ENCODE measurements around the gene FKBP15. TPM values are rescaled to one million over a fixed set of nuclear protein-coding genes. Genes with fewer than 3 reads are reported as not detected.
"Not testable (repeated sequence)": the region's sequence is repeated elsewhere in the genome, so short reads cannot be mapped to it uniquely, and the experiment has no call there.

Gene FKBP15
- total RNA-seq, 2 donors from 2014 or later, result 25.5 to 29.7 TPM

GRCh38 chr9:113155911-113156588 is 65.0 kb downstream of the FKBP15 start:
- intact Hi-C loops (cut with DNase I), result no loop called here
- DNase-seq (ENCODE audit: low spot score), result no peak

GRCh38 chr9:113154946-113155345 is 66.1 kb downstream of the FKBP15 start:
- no peak for DNase-seq (ENCODE audit: low spot score)
- intact Hi-C loops (cut with DNase I), result no loop called here

GRCh38 chr9:113154471-113154870 is 66.6 kb downstream of the FKBP15 start:
- intact Hi-C loops (cut with DNase I), result no loop called here
- no peak for DNase-seq (ENCODE audit: low spot score)

GRCh38 chr9:113153599-113153998 is 67.5 kb downstream of the FKBP15 start:
- intact Hi-C loops (cut with DNase I), result no loop called here
- DNase-seq (ENCODE audit: low spot score), result no peak

- intact Hi-C loops (cut with DNase I), result no loop called here
Measured at GRCh38 chr9:113152699-113153098, 68.4 kb downstream of the FKBP15 start.

GRCh38 chr9:113151696-113152630 is 69.1 kb downstream of the FKBP15 start:
- DNase-seq (ENCODE audit: low spot score), result no peak
- intact Hi-C loops (cut with DNase I), result no loop called here

More at GRCh38 chr9:113152699-113153098, 68.4 kb downstream of the FKBP15 start:
- DNase-seq (ENCODE audit: low spot score), result no peak

- DNase-seq (ENCODE audit: low spot score), result peak; percentile 97
- intact Hi-C loops (cut with DNase I), result no loop called here
Measured at GRCh38 chr9:113150670-113151611, 70.1 kb downstream of the FKBP15 start, which contains the start of gene SLC31A2. TSS of gene SLC31A2 (plus strand) at chr9:113151007. CDS start at chr9:113151075, 68 bp downstream.

GRCh38 chr9:113149561-113149960 is 71.5 kb downstream of the FKBP15 start:
- intact Hi-C loops (cut with DNase I); DNase-seq (ENCODE audit: low spot score): not testable (repeated sequence)

GRCh38 chr9:113148781-113149510 is 72.1 kb downstream of the FKBP15 start:
- intact Hi-C loops (cut with DNase I), result no loop called here
- DNase-seq (ENCODE audit: low spot score), result no peak

GRCh38 chr9:113148372-113148705 is 72.7 kb downstream of the FKBP15 start:
- DNase-seq (ENCODE audit: low spot score), result no peak
- intact Hi-C loops (cut with DNase I), result no loop called here

GRCh38 chr9:113143432-113144227 is 77.4 kb downstream of the FKBP15 start:
- intact Hi-C loops (cut with DNase I), result no loop called here
- no peak for DNase-seq (ENCODE audit: low spot score)

GRCh38 chr9:113140896-113141295 is 80.2 kb downstream of the FKBP15 start:
- intact Hi-C loops (cut with DNase I); DNase-seq (ENCODE audit: low spot score): not testable (repeated sequence)

- no peak for DNase-seq (ENCODE audit: low spot score)
- intact Hi-C loops (cut with DNase I), result loop anchor here in 1 of 2 donors (5.0 kb wide), 1 partner anchor 662 kb away; no protein-coding TSS in a partner anchor
Measured at GRCh38 chr9:113139953-113140352, 81.1 kb downstream of the FKBP15 start.

- DNase-seq (ENCODE audit: low spot score), result no peak
- intact Hi-C loops (cut with DNase I), result loop anchor here in 1 of 2 donors (5.0 kb wide), 1 partner anchor 663 kb away; no protein-coding TSS in a partner anchor
Measured at GRCh38 chr9:113139225-113139829, 81.8 kb downstream of the FKBP15 start.

- intact Hi-C loops (cut with DNase I), result loop anchor here in 1 of 2 donors (5.0 kb wide), 1 partner anchor 664 kb away; no protein-coding TSS in a partner anchor
- DNase-seq (ENCODE audit: low spot score), result no peak
Measured at GRCh38 chr9:113138760-113139159, 82.3 kb downstream of the FKBP15 start.

GRCh38 chr9:113137196-113138168 is 83.6 kb downstream of the FKBP15 start:
- DNase-seq (ENCODE audit: low spot score), result no peak
- intact Hi-C loops (cut with DNase I), result loop anchor here in 1 of 2 donors (5.0 kb wide), 1 partner anchor 665 kb away; no protein-coding TSS in a partner anchor

Measured in posterior vena cava (tissue), 2 donors.